Measurements from ENCODE around the gene CNNM4.

CNNM4 gene

GRCh38 chr2:96737831-96738230 lies 22.9 kb upstream of the CNNM4 start:
- Histone ChIP-seq H3K9me3 (ENCODE audit: control insufficient read depth, insufficient read depth, low read length) (no peaks in the 10 kb centered on the region), H3K36me3 (ENCODE audit: control insufficient read depth, insufficient read depth, low read length) (peaks cover 51% of the 10 kb centered on the region), H3K4me1 (ENCODE audit: control insufficient read depth, insufficient read depth, low read length) (0 out of 2 replicates have a peak, but pooled peaks cover 3% of the 10 kb centered on the region), H3K9ac (ENCODE audit: low read depth, low read length) (no peak overlapping the region), H3K4me3 (ENCODE audit: low read depth, low read length) (no peak overlapping the region), H3K27me3 (ENCODE audit: control insufficient read depth, insufficient read depth, low read length) (no peaks in the 10 kb centered on the region), H3K27ac (ENCODE audit: low read depth, low read length) (no peak overlapping the region)

DNA sequence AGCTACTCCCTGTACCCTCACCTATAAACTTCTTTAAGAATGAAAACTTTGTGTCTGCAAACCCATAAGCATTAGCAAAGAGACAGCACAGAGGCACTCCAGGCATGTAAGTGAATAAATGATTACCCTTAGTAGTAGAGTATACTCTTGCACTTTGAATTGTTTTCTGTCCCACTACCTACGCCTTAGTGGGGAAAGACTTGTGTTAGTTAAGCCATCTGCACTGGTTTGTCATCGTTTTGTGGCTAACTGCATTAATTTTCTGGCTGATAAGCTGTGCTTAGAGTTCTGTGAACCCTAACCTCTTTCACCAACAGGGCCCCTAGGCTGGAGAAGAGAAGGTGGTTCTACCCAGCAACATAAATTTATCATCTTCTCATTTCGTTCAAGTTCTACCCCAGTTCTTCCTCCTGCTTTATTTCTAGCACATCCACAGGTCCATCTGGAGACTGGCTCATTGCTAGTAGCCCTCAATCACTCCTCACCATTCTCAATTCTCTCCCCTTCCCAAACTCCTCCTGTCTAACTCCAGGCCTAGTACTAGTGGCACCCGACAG lies 21.5 kb upstream of the CNNM4 start:
- no peaks in the 10 kb centered on the region for H3K27me3 ChIP-seq (ENCODE audit: control insufficient read depth, insufficient read depth, low read length)
- peak overlapping the region; percentile 91 for H3K4me3 ChIP-seq (ENCODE audit: low read depth, low read length)
- H3K4me1 ChIP-seq (ENCODE audit: control insufficient read depth, insufficient read depth, low read length): 0 out of 2 replicates have a peak, but pooled peaks cover 3% of the 10 kb centered on the region
- H3K27ac ChIP-seq (ENCODE audit: low read depth, low read length): peak overlapping the region; percentile 71
- no peaks in the 10 kb centered on the region for H3K9me3 ChIP-seq (ENCODE audit: control insufficient read depth, insufficient read depth, low read length)
- H3K9ac ChIP-seq (ENCODE audit: low read depth, low read length): peak overlapping the region; percentile 50
- H3K36me3 ChIP-seq (ENCODE audit: control insufficient read depth, insufficient read depth, low read length): peaks cover 38% of the 10 kb centered on the region

DNA sequence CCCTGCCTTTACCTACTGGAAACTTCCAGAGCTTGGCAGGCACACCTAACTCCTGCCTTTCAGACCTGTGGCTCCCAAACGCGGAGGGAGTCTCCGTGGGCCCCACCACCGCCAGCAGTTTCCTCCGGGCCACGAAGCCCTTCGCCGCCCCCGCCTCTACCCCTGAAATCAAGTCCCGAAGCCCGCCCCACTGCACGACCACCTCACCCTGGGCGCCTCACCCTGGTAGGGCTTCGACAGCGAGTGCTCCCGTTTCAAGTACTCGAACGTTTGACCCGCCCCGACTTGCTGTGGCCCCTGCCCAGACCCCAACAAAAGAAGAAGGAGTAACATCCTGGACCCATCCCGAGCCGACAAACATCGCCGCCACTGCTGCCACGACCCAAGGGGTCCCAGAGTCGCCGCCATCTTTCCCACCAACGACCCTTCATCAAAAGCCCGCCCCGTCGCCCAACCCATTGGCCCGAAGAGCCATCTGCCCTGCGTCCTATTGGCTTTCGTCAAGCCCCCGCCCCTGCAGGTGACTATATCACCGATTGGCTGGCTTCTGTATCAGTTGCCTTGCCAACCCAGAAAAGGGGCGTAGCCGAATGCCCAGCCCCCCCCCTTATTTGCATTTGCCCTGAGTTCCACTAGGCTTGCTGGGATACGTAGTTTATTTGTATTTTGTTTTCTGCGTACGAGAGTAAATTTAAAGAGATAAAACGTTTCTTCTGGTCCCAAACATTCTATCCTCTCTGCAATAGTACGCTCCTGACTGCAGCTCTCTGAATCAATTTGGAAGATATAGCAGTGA lies 20.9 kb upstream of the CNNM4 start, which contains the start of gene LMAN2L:
LMAN2L (minus strand) TSS at position 432 of the 796 bp plus-strand sequence; CDS start at position 408, 24 bp downstream.
- Histone ChIP-seq H3K4me3 (ENCODE audit: low read depth, low read length) (peak within 1 kb of the TSS; percentile 91), H3K36me3 (ENCODE audit: control insufficient read depth, insufficient read depth, low read length) (peaks cover 31% of the 10 kb centered on the region), H3K9me3 (ENCODE audit: control insufficient read depth, insufficient read depth, low read length) (no peaks in the 10 kb centered on the region), H3K27ac (ENCODE audit: low read depth, low read length) (peak within 1 kb of the TSS; percentile 71), H3K9ac (ENCODE audit: low read depth, low read length) (peak within 1 kb of the TSS; percentile 50), H3K4me1 (ENCODE audit: control insufficient read depth, insufficient read depth, low read length) (0 out of 2 replicates have a peak, but pooled peaks cover 3% of the 10 kb centered on the region), H3K27me3 (ENCODE audit: control insufficient read depth, insufficient read depth, low read length) (no peaks in the 10 kb centered on the region)

DNA sequence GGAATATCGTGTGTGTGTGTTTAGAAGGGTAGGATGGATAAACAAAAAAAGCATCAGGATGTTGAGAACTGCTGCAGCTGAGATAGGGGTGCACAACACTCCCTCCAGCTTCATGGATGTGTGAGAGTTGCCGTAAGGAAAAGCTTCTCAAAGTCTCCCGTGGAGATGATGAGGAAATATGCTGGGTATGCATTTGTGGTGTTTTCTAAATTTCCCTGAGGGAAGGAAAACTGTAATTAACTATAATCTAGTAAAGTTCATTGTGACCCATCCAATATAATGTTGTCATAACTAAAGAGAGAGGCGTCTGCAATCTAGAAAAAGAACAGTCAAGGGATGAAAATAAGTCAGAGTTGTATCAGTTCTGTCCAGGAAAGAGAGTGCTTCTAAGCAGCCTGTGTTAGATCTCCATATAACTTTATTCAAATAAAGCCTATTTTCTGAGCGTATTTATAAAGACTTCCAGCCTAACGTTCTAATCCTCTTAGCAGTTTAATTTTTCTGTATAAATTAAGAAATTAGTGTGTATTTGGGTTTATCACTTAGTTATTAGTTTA lies 13.6 kb upstream of the CNNM4 start:
- no peak overlapping the region for H3K4me3 ChIP-seq (ENCODE audit: low read depth, low read length)
- H3K36me3 ChIP-seq (ENCODE audit: control insufficient read depth, insufficient read depth, low read length): no peaks in the 10 kb centered on the region
- no peak overlapping the region for H3K9ac ChIP-seq (ENCODE audit: low read depth, low read length)
- H3K27me3 ChIP-seq (ENCODE audit: control insufficient read depth, insufficient read depth, low read length): no peaks in the 10 kb centered on the region
- H3K4me1 ChIP-seq (ENCODE audit: control insufficient read depth, insufficient read depth, low read length): no peaks in the 10 kb centered on the region
- H3K27ac ChIP-seq (ENCODE audit: low read depth, low read length): no peak overlapping the region
- H3K9me3 ChIP-seq (ENCODE audit: control insufficient read depth, insufficient read depth, low read length): no peaks in the 10 kb centered on the region

- H3K4me1 ChIP-seq (ENCODE audit: control insufficient read depth, insufficient read depth, low read length): no peaks in the 10 kb centered on the region
- no peaks in the 10 kb centered on the region for H3K27me3 ChIP-seq (ENCODE audit: control insufficient read depth, insufficient read depth, low read length)
- no peak overlapping the region for H3K27ac ChIP-seq (ENCODE audit: low read depth, low read length)
- H3K4me3 ChIP-seq (ENCODE audit: low read depth, low read length): no peak overlapping the region
- no peaks in the 10 kb centered on the region for H3K36me3 ChIP-seq (ENCODE audit: control insufficient read depth, insufficient read depth, low read length)
- no peaks in the 10 kb centered on the region for H3K9me3 ChIP-seq (ENCODE audit: control insufficient read depth, insufficient read depth, low read length)
- no peak overlapping the region for H3K9ac ChIP-seq (ENCODE audit: low read depth, low read length)
These were observed 8.9 kb upstream of the CNNM4 start for GRCh38 chr2:96751800-96752199.

- Histone ChIP-seq H3K9me3 (ENCODE audit: control insufficient read depth, insufficient read depth, low read length) (no peaks in the 10 kb centered on the region), H3K36me3 (ENCODE audit: control insufficient read depth, insufficient read depth, low read length) (no peaks in the 10 kb centered on the region), H3K27ac (ENCODE audit: low read depth, low read length) (no peak overlapping the region), H3K4me1 (ENCODE audit: control insufficient read depth, insufficient read depth, low read length) (no peaks in the 10 kb centered on the region), H3K9ac (ENCODE audit: low read depth, low read length) (no peak overlapping the region), H3K27me3 (ENCODE audit: control insufficient read depth, insufficient read depth, low read length) (no peaks in the 10 kb centered on the region), H3K4me3 (ENCODE audit: low read depth, low read length) (no peak overlapping the region)
These were observed 6.9 kb upstream of the CNNM4 start for GRCh38 chr2:96753661-96754282.

- Histone ChIP-seq H3K36me3 (ENCODE audit: control insufficient read depth, insufficient read depth, low read length) (no peaks in the 10 kb centered on the region), H3K4me3 (ENCODE audit: low read depth, low read length) (no peak overlapping the region), H3K27me3 (ENCODE audit: control insufficient read depth, insufficient read depth, low read length) (no peaks in the 10 kb centered on the region), H3K4me1 (ENCODE audit: control insufficient read depth, insufficient read depth, low read length) (no peaks in the 10 kb centered on the region), H3K9ac (ENCODE audit: low read depth, low read length) (no peak overlapping the region), H3K27ac (ENCODE audit: low read depth, low read length) (no peak overlapping the region), H3K9me3 (ENCODE audit: control insufficient read depth, insufficient read depth, low read length) (no peaks in the 10 kb centered on the region)
These were observed 6.4 kb upstream of the CNNM4 start for GRCh38 chr2:96754317-96754716.

DNA sequence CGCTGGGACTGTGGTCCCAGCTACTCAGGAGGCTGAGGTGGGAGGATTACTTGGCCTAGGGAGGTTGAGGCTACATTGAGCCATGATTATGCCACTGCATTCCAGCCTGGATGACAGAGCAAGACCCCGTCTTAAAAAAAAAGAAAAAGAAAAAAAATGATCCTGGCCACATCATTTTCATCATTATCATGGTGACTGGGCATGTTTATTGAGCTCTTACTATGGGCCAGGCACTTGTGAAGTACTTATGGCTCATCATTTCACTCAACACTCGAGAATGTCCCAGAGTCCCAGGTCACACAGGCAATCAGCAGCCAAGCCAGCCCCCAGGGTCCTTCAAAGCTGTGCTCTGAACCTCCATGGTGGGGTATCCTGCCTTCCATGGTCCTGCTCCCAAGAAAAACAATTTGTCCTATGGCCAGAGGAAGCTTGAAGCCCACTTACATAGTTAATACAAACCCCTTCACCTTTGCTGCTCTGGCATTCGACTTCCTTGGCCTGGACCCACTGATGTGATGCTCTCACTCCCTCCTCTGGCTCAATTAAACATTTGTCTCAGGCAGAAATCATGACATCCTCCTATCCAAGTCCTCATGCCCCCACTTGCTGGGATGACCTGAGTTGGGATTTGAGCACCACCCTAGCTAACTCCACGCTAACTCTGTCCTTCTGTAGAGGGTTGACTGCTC lies 3.8 kb upstream of the CNNM4 start:
- H3K9ac ChIP-seq (ENCODE audit: low read depth, low read length): no peak overlapping the region

GRCh38 chr2:96757477-96757860 lies 3.2 kb upstream of the CNNM4 start:
- Histone ChIP-seq H3K4me1 (ENCODE audit: control insufficient read depth, insufficient read depth, low read length) (peaks cover 15% of the 10 kb centered on the region), H3K27me3 (ENCODE audit: control insufficient read depth, insufficient read depth, low read length) (0 out of 2 replicates have a peak, but pooled peaks cover 5% of the 10 kb centered on the region), H3K9me3 (ENCODE audit: control insufficient read depth, insufficient read depth, low read length) (no peaks in the 10 kb centered on the region), H3K4me3 (ENCODE audit: low read depth, low read length) (no peak overlapping the region), H3K36me3 (ENCODE audit: control insufficient read depth, insufficient read depth, low read length) (no peaks in the 10 kb centered on the region), H3K27ac (ENCODE audit: low read depth, low read length) (no peak overlapping the region), H3K9ac (ENCODE audit: low read depth, low read length) (no peak overlapping the region)

More for the DNA sequence above, 3.8 kb upstream of the CNNM4 start:
- no peak overlapping the region for H3K4me3 ChIP-seq (ENCODE audit: low read depth, low read length)
- H3K27ac ChIP-seq (ENCODE audit: low read depth, low read length): no peak overlapping the region
- no peaks in the 10 kb centered on the region for H3K36me3 ChIP-seq (ENCODE audit: control insufficient read depth, insufficient read depth, low read length)
- H3K4me1 ChIP-seq (ENCODE audit: control insufficient read depth, insufficient read depth, low read length): peaks cover 10% of the 10 kb centered on the region
- no peaks in the 10 kb centered on the region for H3K9me3 ChIP-seq (ENCODE audit: control insufficient read depth, insufficient read depth, low read length)
- H3K27me3 ChIP-seq (ENCODE audit: control insufficient read depth, insufficient read depth, low read length): 0 out of 2 replicates have a peak, but pooled peaks cover 5% of the 10 kb centered on the region

- no peaks in the 10 kb centered on the region for H3K36me3 ChIP-seq (ENCODE audit: control insufficient read depth, insufficient read depth, low read length)
- H3K4me3 ChIP-seq (ENCODE audit: low read depth, low read length): no peak overlapping the region
- H3K9ac ChIP-seq (ENCODE audit: low read depth, low read length): no peak overlapping the region
- H3K27me3 ChIP-seq (ENCODE audit: control insufficient read depth, insufficient read depth, low read length): 0 out of 2 replicates have a peak, but pooled peaks cover 5% of the 10 kb centered on the region
- H3K27ac ChIP-seq (ENCODE audit: low read depth, low read length): no peak overlapping the region
- no peaks in the 10 kb centered on the region for H3K9me3 ChIP-seq (ENCODE audit: control insufficient read depth, insufficient read depth, low read length)
- peaks cover 29% of the 10 kb centered on the region for H3K4me1 ChIP-seq (ENCODE audit: control insufficient read depth, insufficient read depth, low read length)
These were observed 1.7 kb upstream of the CNNM4 start for GRCh38 chr2:96758987-96759386.

Measured in HUES48 (cell line).